Nephron progenitor cell (in vitro differentiated cells): ENCODE results near the gene SIK3.
"Not testable (repeated sequence)": the region's sequence is repeated elsewhere in the genome, so short reads cannot be mapped to it uniquely, and the experiment has no call there.

ENCODE experiments used
- DNase-seq: peaks from one replicate; pipeline ENCODE4 v3.0.0; 2021
- H3K27ac Mint-ChIP-seq: 2 replicates; pipeline ENCODE4 v1.8.0; 2021; ENCODE audit warnings: mild to moderate bottlenecking, moderate library complexity, mixed read lengths
- H3K27me3 Mint-ChIP-seq: 2 replicates; pipeline ENCODE4 v1.8.0; 2021; ENCODE audit warnings: mild to moderate bottlenecking, low read depth, mixed read lengths; ENCODE audit not compliant: poor library complexity
- H3K36me3 Mint-ChIP-seq: 2 replicates; pipeline ENCODE4 v1.8.0; 2021; ENCODE audit warnings: low read depth, mixed read lengths
- H3K4me1 Mint-ChIP-seq: 2 replicates; pipeline ENCODE4 v1.8.0; 2021; ENCODE audit warnings: mixed read lengths
- H3K4me3 Mint-ChIP-seq: 2 replicates; pipeline ENCODE4 v1.8.0; 2021; ENCODE audit warnings: mild to moderate bottlenecking, moderate library complexity, mixed read lengths
- H3K9me3 Mint-ChIP-seq: 2 replicates; pipeline ENCODE4 v1.8.0; 2021; ENCODE audit warnings: mild to moderate bottlenecking, moderate library complexity, mixed read lengths
- TF ChIP-seq, protein P1 (sequence below): fragments of 200-600 bp; sonication (generic); IDR thresholded peaks from 2 replicates; pipeline ENCODE4 v1.5.0; 2021; ENCODE audit warnings: antibody characterized with exemption

Gene SIK3

DNA sequence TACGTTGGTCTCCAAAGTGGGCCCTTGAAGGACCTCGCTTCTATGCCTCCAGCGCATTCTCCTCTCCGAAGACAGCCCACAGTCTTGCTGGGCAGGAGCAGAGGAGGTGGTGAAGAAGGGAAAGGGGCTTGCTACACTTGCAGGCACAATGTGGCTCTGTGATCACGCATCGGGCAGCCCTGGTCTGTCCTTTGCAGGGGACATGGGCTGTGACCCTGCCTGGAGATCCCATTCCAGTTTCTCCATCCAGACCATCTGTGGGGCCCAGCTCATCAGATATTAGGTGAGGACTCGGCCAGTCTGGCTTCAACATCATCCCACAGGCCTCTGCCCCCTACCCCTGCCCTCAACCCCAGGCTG, 261.6 kb downstream of the SIK3 start:
- no peak for DNase-seq
- TF ChIP-seq, protein P1, sequence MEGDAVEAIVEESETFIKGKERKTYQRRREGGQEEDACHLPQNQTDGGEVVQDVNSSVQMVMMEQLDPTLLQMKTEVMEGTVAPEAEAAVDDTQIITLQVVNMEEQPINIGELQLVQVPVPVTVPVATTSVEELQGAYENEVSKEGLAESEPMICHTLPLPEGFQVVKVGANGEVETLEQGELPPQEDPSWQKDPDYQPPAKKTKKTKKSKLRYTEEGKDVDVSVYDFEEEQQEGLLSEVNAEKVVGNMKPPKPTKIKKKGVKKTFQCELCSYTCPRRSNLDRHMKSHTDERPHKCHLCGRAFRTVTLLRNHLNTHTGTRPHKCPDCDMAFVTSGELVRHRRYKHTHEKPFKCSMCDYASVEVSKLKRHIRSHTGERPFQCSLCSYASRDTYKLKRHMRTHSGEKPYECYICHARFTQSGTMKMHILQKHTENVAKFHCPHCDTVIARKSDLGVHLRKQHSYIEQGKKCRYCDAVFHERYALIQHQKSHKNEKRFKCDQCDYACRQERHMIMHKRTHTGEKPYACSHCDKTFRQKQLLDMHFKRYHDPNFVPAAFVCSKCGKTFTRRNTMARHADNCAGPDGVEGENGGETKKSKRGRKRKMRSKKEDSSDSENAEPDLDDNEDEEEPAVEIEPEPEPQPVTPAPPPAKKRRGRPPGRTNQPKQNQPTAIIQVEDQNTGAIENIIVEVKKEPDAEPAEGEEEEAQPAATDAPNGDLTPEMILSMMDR = no peak
- Mint-ChIP-seq H3K4me3 (no peak overlapping the region), H3K4me1 (peaks cover 49% of the 10 kb centered on the region), H3K27ac (no peak overlapping the region), H3K36me3 (no peaks in the 10 kb centered on the region), H3K27me3 (peaks cover 21% of the 10 kb centered on the region), H3K9me3 (no peaks in the 10 kb centered on the region)

DNA sequence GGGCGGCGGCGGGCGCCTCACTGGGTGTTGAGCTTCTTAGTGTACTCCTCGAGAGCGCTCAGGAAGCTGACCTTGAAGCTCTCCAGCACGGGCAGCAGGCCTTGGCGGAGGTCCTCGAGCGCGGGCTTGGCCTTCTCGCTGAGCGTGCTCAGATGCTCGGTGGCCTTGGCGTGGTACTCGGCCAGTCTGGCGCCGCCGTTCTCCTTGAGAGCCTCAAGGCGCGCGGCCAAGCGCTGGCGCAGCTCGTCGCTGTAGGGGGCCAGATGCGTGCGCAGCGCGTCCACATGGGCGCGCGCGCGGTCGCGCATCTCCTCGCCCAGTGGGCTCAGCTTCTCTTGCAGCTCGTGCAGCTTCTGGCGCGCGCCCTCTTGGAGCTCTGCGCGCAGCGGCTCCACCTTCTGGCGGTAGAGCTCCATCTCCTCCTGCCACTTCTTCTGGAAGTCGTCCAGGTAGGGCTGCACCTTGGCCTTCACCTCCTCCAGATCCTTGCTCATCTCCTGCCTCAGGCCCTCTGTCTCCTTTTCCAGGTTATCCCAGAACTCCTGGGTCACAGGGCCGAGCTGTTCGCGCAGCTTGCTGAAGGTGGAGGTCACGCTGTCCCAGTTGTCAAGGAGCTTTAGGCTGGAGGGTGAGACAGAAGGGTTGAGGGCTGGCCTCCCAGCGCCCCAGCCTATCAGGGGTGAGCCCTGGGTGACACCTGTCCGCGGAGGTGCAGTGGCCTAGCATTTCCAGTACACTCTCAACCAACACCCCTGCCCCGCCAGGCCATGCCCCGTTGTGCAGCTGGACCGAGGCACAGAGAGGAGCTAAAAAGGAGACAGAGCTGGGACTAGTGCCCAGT, 262.2 kb downstream of the SIK3 start:
- H3K36me3 Mint-ChIP-seq = no peaks in the 10 kb centered on the region
- DNase-seq = peak; percentile 88
- peak overlapping the region; percentile 69 for H3K4me3 Mint-ChIP-seq
- H3K4me1 Mint-ChIP-seq = peaks cover 48% of the 10 kb centered on the region
- H3K27ac Mint-ChIP-seq = no peak overlapping the region
- H3K9me3 Mint-ChIP-seq = no peaks in the 10 kb centered on the region
- H3K27me3 Mint-ChIP-seq = peaks cover 21% of the 10 kb centered on the region
- TF ChIP-seq, protein P1 = peak; percentile 44

- Mint-ChIP-seq H3K9me3 (no peaks in the 10 kb centered on the region), H3K4me1 (peaks cover 43% of the 10 kb centered on the region), H3K4me3 (peak overlapping the region; percentile 69), H3K36me3 (no peaks in the 10 kb centered on the region), H3K27ac (no peak overlapping the region), H3K27me3 (peaks cover 21% of the 10 kb centered on the region)
- no peak for DNase-seq
- TF ChIP-seq, protein P1 = no peak
Observed at GRCh38 chr11:116835042-116835772, 263.0 kb downstream of the SIK3 start.

DNA sequence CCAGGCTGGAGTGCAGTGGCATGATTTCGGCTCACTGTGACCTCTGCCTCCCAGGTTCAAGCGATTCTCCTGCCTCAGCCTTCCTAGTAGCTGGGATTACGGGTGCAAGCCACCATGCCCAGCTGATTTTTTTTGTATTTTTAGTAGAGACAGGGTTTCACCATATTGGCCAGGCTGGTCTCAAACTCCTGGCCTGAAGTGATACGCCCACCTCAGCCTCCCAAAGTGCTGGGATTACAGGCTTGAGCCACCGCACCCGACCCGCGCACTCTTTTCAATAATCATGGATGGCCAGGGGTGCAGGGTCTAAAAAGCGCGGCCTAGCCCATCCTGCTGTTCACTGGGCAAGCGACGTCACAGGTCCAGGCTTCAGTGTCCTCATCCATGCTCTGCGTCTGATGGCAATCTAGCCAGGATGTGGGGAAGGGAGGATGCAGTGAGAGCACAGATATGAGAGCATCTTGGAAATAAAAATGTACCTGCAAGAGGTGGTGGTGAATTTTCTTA, 263.6 kb downstream of the SIK3 start:
- not testable (repeated sequence) for H3K27ac Mint-ChIP-seq, H3K9me3 Mint-ChIP-seq, H3K36me3 Mint-ChIP-seq, DNase-seq
- H3K27me3 Mint-ChIP-seq = peaks cover 21% of the 10 kb centered on the region
- peak overlapping the region; percentile 65 for H3K4me3 Mint-ChIP-seq
- H3K4me1 Mint-ChIP-seq = peaks cover 43% of the 10 kb centered on the region

- no peak overlapping the region for H3K4me3 Mint-ChIP-seq
- H3K27me3 Mint-ChIP-seq = peaks cover 21% of the 10 kb centered on the region
Observed at GRCh38 chr11:116833816-116834534, 264.3 kb downstream of the SIK3 start.

More at GRCh38 chr11:116833816-116834534, 264.3 kb downstream of the SIK3 start:
- TF ChIP-seq, protein P1 = no peak
- Mint-ChIP-seq H3K36me3 (no peaks in the 10 kb centered on the region), H3K9me3 (no peaks in the 10 kb centered on the region), H3K27ac (no peak overlapping the region), H3K4me1 (peaks cover 43% of the 10 kb centered on the region)
- DNase-seq = no peak
